Stimulated activated naive CD8-positive, alpha-beta T cell treated with anti-CD3 and anti-CD28 coated beads, Interleukin-15, amount 100 ng/mL, for 72 hours (primary cell): Measurements from ENCODE around the gene C4BPA.

Experiments used
- ATAC-seq: fragments of 150-1000 bp; cut with Tn5 transposase; 2 replicates; pipeline ENCODE4 v1.10.0; 2021; ENCODE audit warnings: mild to moderate bottlenecking, moderate library complexity
- DNase-seq, 2 donors: peaks; one replicate each; pipeline ENCODE4 v3.0.0; 2021 to 2022
- H3K27ac Mint-ChIP-seq, 2 donors: one replicate each; pipeline ENCODE4 v1.8.0; 2022; ENCODE audit warnings: mild to moderate bottlenecking in 2 of 2, mixed read lengths in 2 of 2, moderate library complexity in 2 of 2
- H3K27me3 Mint-ChIP-seq: one replicate; pipeline ENCODE4 v1.8.0; 2022; ENCODE audit warnings: mixed read lengths
- H3K4me1 Mint-ChIP-seq: one replicate; pipeline ENCODE4 v1.8.0; 2022; ENCODE audit warnings: mild to moderate bottlenecking, mixed read lengths
- H3K4me3 Mint-ChIP-seq, 2 donors: one replicate each; pipeline ENCODE4 v1.8.0; 2022; ENCODE audit warnings: mild to moderate bottlenecking in 2 of 2, mixed read lengths in 2 of 2, moderate library complexity in 1 of 2
- H3K9me3 Mint-ChIP-seq, 2 donors: one replicate each; pipeline ENCODE4 v1.8.0; 2022; ENCODE audit warnings: mixed read lengths in 2 of 2

Gene C4BPA

DNA sequence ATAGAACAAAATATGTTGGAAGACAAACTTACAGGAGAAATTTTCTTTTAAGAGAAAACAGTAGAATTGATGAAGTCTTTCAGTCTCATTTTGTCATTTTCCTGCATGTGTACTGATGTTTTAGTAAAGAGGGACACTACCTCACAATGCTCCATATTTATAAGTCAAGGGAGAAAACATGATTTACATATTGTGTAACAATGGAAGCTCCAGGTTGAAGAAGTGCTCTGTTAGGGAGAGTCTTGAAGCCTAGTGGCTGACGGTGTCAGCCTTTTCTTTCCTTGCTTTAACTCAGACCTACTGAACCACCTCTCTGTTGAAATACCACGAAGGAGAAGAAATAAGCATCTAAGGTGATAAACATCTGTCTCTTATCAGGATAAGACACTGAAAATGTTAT lies 75.0 kb downstream of the C4BPA start:
- ATAC-seq (no peak), DNase-seq (no peak)
- Mint-ChIP-seq H3K4me3 (no peak overlapping the region), H3K27ac (no peak overlapping the region), H3K27me3 (peaks cover 11% of the 10 kb centered on the region), H3K4me1 (no peaks in the 10 kb centered on the region), H3K9me3 (no peaks in the 10 kb centered on the region)

DNA sequence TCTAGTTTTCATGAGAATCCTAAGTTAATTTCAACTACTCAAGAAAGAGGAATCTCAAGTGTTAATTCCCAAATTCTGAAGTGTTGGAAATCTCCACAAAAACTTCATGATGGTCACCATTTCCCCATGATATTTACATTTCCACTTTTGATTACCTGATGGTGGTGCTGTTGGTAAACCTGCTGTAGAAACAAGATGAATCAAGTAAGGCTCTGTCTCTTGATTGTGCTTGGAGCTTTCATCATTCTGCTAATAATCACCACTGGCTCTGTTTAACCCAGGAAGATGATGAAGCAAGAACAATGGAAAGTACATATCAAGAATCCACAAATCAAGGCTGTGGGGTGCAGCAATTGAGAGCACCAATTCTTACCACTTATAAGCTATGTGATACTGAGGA lies 77.8 kb downstream of the C4BPA start:
- Mint-ChIP-seq H3K27ac (no peak overlapping the region), H3K4me3 (no peak overlapping the region), H3K9me3 (peaks cover 0 to 5% of the 10 kb centered on the region in 2 donors), H3K27me3 (peaks cover 11% of the 10 kb centered on the region), H3K4me1 (no peaks in the 10 kb centered on the region)
- ATAC-seq, result no peak
- no peak for DNase-seq

DNA sequence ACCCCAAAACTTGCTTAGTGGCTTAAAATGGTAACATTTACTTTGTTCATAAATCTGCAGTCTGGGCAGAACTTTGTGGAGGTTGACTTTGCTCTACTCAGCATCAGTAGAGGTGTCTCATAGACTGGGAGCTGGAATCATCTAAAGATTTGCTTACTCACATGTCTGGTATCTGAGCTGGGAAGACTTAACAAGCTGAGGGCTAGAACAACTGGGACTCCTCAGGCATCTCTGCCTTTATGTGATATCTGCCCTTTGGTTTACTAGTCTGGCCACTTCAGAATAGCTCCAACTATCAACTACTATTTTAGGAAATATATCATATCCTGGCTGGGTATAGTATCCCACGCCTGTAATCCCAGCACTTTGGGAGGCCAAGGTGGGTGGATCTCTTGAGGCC lies 82.5 kb downstream of the C4BPA start:
- H3K4me3 Mint-ChIP-seq, result no peak overlapping the region
- ATAC-seq, result no peak
- DNase-seq, result no peak
- no peak overlapping the region for H3K27ac Mint-ChIP-seq
- H3K27me3 Mint-ChIP-seq, result no peaks in the 10 kb centered on the region
- H3K4me1 Mint-ChIP-seq, result peaks cover 6% of the 10 kb centered on the region
- H3K9me3 Mint-ChIP-seq, result peaks cover 0 to 15% of the 10 kb centered on the region in 2 donors

DNA sequence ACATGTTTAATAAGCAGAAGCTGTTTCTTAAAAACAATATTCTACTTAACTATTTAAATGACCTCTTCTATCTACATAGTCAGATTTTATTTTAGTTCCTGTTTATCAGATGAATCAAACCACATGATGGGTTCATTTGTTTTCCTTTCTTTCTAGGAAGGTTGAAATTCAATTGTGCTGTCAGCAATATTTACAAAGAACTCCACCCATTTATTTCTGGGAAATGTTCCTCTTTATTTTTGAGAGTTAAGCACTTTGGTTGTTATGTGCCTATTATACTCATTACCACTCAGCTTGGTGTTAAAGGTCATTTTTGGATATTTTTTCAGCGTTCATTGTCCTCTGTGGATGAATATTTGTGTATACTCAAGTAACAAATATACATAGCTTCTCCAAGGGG lies 84.9 kb downstream of the C4BPA start:
- ATAC-seq (no peak), DNase-seq (no peak)
- Mint-ChIP-seq H3K4me1 (peaks cover 6% of the 10 kb centered on the region), H3K27me3 (no peaks in the 10 kb centered on the region), H3K27ac (no peak overlapping the region), H3K4me3 (no peak overlapping the region), H3K9me3 (peaks cover 0 to 15% of the 10 kb centered on the region in 2 donors)

DNA sequence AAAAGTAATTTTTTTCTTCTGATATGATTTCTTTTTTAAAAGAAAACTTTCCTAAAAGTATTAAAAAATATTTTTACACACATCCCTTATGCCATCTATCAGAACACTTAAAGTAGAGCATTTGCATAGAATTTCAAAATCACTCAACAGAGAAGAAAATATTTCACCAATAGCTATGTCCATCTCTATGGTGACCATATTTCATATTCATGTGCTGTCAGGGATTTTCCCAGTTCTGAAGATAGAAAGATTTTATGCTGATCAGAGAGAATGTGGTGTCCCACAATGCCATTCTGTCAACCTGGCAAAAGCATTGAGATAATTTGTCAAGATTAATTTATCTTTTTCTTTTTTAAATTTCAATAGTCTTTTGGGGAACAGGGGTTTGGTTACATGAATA lies 87.0 kb downstream of the C4BPA start:
- Mint-ChIP-seq H3K27me3 (no peaks in the 10 kb centered on the region), H3K4me1 (peaks cover 6% of the 10 kb centered on the region), H3K27ac (no peak overlapping the region), H3K9me3 (peaks cover 4 to 19% of the 10 kb centered on the region in 2 donors), H3K4me3 (no peak overlapping the region)
- ATAC-seq (no peak), DNase-seq (no peak)

DNA sequence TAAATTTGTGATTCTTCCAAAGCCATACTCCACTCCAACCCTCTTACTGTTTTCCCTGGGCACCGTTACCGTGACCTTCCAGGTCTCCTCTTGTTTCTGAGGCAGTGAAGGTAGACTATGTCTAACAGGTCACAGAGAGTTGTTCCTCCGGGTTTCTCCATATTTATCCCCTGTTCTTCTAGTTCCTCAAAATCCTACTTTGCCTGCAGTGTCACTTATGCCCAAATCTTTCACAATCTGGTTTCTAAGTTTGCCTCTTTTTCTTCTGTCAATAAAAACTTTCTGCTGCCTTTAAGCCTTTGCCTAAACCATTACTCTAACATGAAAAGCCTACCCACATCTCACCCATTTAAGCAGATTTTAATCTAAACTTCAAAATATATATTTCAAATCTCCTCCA lies 87.7 kb downstream of the C4BPA start:
- Mint-ChIP-seq H3K27me3 (no peaks in the 10 kb centered on the region), H3K4me1 (peaks cover 6% of the 10 kb centered on the region), H3K9me3 (peaks cover 4 to 17% of the 10 kb centered on the region in 2 donors), H3K27ac (no peak overlapping the region), H3K4me3 (no peak overlapping the region)
- ATAC-seq, result no peak
- no peak for DNase-seq

DNA sequence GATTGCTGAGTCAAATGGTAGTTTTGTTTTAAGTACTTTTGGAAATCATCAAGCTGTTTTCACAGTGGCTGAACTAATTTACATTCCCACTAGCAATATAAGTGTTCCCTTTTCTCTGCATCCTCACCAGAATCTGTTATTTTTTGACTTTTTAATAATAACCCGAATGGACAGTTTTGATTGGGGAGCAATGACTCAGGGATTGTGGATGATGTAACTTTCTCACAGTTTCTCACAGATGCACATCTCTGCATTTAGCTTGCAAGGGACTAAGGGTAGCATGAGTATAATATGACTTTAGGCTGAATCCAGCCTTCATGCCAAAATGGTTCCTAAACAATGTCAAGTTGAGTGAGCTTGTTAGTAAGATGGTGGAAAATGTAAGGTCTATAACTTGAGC lies 90.2 kb downstream of the C4BPA start:
- Mint-ChIP-seq H3K27ac (no peak overlapping the region), H3K4me3 (no peak overlapping the region), H3K4me1 (peaks cover 6% of the 10 kb centered on the region), H3K27me3 (no peaks in the 10 kb centered on the region), H3K9me3 (peaks cover 16 to 29% of the 10 kb centered on the region in 2 donors)
- ATAC-seq, result no peak
- no peak for DNase-seq
